Measurements from ENCODE around the gene HK3.

HK3 gene

DNA sequence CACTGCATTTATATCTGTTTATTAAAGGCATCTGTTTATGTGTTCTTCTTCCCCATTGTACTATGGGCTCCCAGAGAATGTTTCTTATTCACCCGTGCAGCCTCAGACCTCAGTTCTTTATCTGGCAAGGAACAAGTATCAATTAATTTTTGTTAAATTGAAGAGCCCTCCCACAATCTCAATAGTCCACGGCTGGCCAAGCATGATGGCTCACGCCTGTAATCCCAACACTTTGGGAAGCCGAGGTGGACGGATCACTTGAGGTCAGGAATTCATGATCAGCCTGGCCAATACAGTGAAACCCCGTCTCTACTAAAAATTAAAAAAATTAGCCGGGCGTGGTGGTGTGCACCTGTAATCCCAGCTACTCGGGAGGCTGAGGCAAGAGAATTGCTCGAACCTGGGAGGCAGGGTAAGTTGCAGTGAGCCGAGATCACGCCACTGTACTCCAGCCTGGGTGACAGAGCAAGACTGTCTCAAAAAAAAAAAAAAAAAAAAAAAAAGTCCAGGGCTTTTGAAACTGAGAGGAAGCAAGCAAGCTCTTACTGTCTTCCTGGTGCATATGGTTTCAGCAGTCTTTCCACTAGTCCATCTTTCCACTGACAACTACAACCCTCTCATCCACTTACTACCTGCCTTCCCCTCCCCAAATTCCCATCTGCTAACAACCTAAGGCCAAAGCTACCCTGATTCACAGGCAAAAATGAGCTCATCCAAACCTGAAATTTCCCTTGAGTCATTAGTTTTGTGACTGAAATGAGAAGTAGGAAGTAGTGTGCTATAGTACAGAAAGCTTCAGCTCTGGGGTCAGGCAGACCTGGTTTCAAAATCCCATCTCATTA is 2.3 kb upstream of the HK3 start:
- DNase-seq: no peak

GRCh38 chr5:176900780-176901204 is 1.6 kb upstream of the HK3 start:
- no peak for DNase-seq

- DNase-seq: no peak
Measured at GRCh38 chr5:176899946-176900779, 1.0 kb upstream of the HK3 start.

DNA sequence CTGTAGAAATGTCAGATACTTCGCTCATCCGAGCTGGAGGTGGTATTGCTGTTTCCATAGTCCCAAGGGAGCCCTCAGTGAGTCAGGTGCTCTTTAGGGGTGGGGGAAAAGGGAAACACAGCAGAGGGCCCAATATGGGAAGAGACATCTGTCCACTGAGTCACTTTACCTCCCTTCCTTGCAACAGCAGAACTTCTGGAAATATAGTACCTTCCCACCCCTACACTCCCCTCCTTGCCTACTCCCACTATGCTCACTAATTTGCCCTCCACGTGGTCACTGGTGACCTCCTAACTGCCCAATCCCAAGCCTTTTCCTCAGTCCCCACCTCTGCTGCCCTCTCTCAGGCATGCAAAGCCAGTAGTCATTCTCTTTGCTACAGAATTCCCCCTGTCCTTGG is 1.9 kb downstream of the HK3 start:
- DNase-seq: no peak

- no peak for DNase-seq
Measured at GRCh38 chr5:176895831-176896230, 3.3 kb downstream of the HK3 start.

- no peak for DNase-seq
Measured at GRCh38 chr5:176894298-176894697, 4.8 kb downstream of the HK3 start.

DNA sequence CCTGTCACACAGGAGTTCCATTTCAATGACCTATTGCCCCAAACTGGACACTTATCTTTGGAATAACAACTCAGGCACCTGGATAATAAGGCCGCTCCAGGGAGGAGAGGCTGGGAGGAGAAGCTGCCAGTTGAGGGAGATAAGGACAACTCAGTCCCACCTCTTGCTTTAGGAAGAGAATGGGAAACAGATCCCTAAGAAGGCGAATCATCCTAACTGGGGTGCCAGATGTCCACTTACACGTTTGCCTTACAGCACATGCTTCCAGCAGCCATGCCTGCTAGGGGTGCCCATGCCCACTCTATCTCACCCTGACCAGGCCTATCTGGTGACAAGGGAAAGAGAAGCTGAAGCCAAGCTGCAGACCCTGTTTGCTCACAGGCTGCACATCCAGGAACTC is 6.5 kb downstream of the HK3 start:
- no peak for DNase-seq

DNA sequence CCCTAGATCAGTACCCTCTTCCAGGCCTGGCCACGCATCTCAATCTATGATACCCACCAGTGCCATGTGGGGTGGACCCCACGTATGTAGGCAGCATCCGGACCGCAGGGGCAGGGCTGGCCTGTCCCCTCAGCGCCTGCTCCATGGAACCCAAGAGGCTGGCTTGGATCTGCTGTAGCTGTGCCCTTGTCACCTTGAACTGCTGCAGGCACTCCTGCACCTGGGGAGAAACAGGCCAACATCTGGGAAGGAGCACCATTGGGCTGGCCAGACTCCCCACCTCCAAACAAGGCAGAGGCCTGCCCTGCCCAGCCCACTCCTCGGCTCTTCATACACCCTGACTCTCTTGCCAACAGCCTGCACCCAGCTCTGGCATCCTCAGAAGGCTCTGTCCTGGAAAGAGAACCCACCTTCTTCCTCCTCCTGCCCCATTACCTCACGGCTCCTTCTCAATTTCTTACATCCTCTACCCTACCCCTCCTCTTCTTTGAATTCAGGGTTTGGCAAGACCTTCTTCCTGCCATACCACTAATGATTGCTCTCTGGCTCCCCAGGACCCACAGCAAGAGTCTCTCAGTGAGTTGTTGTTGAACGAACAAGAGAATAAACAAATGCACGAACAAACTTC is 7.7 kb downstream of the HK3 start:
- DNase-seq: no peak

GRCh38 chr5:176890455-176891330 is 8.5 kb downstream of the HK3 start:
- DNase-seq: no peak

DNA sequence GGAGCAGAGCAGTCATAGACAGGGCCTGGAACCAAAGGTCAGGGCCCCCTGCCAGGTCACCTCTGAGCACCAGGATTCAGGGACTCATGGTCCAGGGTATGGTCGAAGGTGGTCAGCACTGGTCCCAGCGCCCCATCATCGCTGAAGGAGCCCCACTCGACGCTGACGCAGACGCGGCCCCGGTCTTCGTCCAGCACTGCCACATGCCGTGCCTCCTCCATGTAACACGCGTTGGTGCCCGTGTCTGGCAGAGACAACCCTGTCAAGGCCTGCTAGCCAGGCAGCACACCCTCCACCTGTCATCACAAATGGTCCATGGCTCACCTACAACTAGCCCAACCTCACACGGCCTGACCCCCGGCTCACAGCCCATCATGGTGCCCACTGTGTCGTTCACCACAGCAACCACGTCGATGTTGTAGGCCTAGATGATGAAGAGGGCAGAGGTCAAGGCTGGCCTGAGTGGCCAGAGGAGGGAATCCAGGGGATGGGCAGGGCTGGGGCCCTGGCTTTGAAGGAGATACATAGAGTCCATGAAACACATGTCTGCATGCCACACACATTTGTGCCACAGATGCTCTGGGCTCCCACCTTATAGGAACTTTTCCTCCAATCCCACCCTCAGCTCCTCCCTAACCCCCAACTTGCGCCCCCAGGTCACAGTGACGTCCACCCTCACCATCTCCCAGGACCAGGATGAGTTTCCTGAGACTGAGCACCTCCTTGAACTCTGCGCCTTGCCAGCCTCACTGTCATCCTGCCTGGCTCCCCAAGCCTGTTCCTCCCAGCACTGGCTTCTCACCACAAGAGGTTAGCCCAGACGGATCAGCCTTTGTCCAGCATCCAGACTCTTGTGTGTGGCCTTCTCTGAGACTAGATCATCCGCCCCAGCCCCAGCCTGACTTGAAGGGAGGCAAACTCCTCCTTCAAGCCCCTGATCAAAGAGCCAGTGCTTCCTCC is 9.5 kb downstream of the HK3 start:
- no peak for DNase-seq

GRCh38 chr5:176888865-176889165 is 10.3 kb downstream of the HK3 start:
- DNase-seq: no peak

DNA sequence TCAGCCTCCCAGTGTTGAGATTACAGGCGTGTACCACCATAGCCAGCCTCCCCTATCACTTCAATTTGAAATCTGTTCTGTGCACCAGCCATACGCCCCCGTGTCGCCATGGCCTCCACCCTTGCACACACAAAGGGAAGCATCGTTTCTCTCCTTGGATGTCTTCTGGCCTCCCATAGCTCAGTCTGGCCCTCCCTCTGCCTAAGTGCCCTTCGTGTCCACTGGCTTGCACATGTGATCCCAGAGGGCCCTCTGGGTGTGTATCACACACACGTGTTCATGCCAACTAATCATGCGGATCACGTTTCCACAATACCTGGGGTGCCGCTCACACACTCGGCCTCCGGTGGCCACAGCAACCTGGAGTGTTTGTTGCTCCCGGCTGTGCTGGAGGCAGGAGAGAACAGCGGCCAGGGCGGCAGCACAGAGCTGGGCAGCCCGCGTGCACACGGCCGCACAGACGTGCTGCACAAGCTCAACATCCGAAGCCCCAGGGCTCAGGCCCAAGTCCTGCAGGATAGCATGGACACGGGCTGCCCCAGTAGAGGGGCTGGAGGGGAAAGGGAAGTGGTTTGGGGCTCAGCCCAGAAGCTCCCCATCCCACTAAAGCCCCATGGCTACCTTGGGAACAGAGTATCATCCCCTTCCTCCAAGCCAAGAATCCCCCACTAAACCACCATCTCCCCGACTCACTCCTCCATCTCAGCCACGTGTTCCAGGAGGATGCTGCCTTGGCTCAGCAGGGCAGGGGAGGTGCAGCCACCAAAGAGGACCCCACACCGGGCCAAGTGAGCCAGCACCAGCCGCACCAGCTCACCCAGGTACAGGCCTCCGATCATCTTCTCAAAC is 10.9 kb downstream of the HK3 start:
- DNase-seq: no peak

- DNase-seq: no peak
Measured at GRCh38 chr5:176887252-176887849, 11.8 kb downstream of the HK3 start.

GRCh38 chr5:176886336-176887251 is 12.6 kb downstream of the HK3 start:
- no peak for DNase-seq

GRCh38 chr5:176884571-176884890 is 14.6 kb downstream of the HK3 start:
- no peak for DNase-seq

DNA sequence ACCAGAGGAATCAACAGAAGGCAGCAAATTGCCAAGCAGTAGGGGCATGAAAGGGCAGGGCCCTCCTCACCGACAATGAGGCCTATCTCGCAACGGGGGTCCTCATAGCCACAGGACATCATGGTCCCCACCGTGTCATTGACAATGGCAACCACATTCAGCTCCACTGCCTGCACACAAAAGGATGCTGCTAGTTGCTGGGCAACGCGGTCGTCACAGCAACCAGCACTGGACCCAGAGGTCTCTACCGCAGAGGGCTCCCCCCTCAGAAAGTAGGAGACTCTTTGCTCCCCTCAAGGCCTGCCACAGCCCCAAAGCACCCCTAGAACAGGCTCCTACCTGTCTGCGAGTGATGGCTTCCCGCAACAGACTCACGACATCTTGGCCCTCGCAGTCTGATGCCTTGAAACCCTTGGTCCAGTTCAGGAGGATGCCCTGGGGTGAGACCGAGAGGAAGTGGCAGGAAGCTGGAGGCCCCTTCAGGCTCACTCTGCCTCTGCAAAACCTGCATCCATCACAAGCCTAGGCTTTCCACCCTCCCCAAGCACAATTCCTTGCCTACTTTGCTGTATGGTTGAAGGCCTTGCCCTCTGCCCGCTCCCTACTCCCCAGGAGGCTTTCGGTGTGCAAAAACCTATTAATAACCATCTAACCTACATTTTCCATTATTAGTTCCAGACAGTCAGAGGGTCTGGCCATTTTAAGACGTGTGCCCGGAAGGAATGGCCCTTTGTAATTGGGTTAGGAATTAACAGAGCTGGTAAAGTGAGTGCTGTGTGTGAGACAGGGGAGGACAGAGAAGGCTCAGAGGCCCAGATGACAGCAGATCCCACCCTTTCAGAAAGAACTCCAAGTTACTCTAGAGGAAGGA is 15.2 kb downstream of the HK3 start:
- DNase-seq: no peak

- no peak for DNase-seq
Measured at GRCh38 chr5:176882567-176882903, 16.6 kb downstream of the HK3 start.

DNA sequence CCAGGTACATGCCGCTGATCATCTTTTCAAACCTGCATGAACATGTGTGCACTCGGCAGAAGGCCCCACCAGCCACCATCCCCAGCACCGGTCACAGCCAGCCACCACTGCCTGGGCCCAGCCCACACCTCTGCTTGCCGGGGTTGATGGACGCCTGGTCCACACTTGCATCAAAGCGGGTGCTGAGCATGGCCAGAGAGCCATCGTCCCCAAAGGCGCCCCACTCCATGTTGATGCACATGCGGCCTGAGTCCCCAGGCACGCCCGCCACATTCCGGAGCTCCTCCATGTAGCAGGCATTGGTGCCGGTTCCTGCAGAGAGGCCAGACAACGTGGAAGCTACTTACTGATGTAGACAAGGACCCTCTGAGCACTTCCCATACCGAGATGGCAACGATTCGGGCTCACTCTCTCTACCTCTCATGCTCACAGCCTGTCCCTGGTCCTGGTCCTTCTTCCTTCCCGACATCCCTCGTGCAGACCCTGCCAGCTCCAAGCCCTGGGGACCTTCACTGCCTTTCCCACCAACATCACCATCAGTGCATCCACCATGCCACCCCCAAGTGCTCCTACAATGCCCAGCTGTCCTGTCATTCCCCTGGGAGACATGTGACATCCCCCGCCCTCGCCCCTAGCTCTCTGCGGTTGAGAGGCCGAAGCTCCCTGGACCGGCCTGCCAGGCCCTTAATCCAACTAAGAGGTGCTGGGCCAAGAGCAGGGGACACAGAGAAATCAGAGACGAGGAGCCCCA is 17.2 kb downstream of the HK3 start:
- DNase-seq: no peak

All from GOT3 (cell line).